SIG-M5 (cell line): ENCODE data around the gene CD53.

Experiments used
- DNase-seq: peaks from one replicate; lab custom pipeline; 2025; lab: John Stamatoyannopoulos, UW

The CD53 gene

DNA sequence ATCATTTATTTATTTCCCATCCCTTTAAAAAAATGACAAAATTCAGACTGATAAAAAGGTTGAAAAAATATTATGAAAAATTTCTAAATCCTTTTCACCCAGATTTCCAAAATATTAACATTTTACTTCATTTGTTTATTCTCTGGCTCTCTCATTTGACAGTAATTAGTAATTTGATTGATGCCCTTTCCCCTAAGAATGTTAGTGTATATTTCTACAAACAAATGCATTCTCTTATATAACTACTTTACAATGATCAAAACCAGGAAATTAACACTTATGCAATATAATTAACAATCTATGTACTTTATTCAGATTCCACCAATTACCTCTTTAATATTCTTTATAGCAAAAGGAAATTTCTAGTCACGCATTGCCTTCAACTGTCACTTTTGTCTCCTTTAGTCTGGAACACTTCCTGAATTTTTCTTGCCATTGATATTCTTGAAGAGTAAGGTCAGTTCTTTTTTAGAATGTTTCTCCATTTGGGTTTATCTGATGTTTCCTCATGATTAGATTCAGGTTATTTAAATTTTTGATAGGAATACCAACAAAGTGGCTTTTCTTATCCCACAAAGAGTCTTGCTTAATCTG lies 3.9 kb downstream of the CD53 start:
- no peak for DNase-seq

DNA sequence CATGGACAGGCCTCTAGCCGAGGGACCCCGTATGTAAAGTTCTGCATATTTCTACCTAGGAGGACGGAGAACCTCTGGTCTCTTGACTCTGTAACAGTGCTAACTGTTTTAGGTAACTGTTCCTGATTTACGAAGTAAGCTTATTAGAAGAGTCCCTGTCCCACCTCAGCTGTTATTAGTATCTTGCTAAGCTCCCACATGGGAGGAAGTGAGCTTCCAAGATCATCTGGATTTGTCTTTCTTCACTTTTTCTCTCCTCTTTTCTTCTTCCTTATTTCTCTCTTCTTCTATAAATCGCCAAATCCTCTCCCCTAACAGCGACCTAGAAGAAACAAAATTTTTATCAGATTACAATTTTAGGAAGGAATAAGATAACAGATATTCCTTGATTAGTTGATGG lies 4.4 kb downstream of the CD53 start:
- DNase-seq, result no peak

DNA sequence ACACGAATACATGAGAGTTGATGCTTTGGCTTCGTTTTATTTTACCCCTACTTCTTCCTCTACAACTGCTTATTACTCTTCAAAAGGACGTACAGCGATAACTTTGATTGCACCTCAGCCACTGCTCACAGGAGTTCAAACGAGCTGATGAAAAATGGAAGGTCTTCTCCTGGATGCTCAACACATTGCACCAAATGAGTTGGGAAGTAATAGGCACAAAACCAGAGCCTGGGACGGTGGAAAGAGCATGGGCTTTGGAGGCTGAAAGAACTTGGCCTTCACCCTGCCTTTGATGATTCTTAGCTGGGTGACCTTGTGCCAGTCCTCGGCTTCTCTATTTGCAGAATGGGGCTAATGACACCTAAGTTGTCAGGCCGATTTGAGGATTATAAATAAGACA lies 4.8 kb downstream of the CD53 start:
- no peak for DNase-seq

DNA sequence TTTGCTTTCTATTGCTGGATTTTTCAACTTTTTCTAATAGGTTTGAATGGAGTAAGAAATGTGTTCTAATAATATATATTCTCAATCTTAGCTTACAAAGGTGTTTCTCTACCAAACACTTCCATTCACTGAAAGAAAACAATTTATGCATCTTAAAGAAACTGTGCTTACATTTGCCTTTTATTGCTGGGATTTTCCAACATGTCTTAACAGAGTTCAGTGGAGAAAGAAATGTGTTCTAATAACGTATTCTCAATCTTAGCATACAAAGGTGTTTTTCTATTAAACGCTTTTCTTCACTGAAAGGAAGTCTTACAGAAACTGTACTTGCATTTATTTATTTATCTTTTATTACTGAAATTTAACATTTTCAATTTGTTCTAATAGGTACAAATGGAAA lies 5.6 kb downstream of the CD53 start:
- DNase-seq, result no peak

- DNase-seq, result no peak
Measured at GRCh38 chr1:110878993-110879392, 6.0 kb downstream of the CD53 start.

GRCh38 chr1:110879758-110880606 lies 7.0 kb downstream of the CD53 start:
- DNase-seq, result peak; percentile 35

DNA sequence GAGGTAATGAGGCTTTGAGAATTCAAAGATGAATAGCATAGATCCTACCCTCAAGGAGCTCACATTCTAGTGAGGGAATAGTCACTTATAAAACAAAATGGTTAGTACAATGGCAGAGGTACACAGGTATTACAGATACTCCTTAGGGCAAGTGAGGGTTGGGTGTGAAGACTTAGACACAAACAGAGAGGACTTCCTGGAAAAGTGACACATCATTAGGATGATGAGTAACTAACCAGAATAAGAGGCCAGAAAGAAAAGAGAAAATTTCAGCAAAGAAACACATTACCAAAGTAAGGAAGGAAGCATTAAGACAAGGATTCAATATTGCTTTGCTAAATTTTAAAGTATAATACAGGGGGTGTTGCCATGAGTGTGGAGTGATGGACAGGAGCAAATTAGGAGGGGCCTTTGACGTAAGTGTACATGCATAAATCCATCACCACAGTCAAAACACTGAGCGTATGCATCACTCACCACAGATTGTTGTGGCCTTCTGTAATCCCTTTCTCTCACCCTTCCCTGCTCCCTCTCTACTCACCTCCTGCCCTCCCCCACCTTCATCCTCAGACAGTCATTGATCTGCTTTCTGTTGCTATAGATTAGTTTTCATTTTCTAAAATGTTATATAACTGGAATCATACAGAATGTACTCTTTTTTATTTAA lies 7.9 kb downstream of the CD53 start:
- no peak for DNase-seq

- no peak for DNase-seq
Measured at GRCh38 chr1:110888049-110888448, 15.1 kb downstream of the CD53 start.

GRCh38 chr1:110888641-110889040 lies 15.7 kb downstream of the CD53 start:
- no peak for DNase-seq

GRCh38 chr1:110890474-110891196 lies 17.7 kb downstream of the CD53 start:
- DNase-seq, result no peak

- DNase-seq, result no peak
Measured at GRCh38 chr1:110893908-110894490, 21.1 kb downstream of the CD53 start.

GRCh38 chr1:110896090-110896489 lies 23.1 kb downstream of the CD53 start:
- DNase-seq, result no peak

DNA sequence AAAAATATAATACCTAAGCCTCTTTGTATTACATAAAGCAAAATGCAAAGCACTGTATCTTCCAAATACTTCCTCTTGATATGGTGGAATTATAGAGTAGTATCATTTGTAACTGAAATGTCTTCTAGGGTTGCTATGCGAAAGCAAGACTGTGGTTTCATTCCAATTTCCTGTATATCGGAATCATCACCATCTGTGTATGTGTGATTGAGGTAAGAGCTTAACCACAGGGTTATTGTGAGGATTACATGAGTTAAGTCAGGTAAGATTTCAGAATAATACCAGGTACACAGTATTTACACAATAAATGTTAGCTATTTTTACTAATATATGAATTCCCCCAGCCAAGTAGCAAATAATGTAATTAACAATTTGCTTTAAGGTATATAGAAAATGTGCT lies 24.7 kb downstream of the CD53 start:
- DNase-seq, result no peak

DNA sequence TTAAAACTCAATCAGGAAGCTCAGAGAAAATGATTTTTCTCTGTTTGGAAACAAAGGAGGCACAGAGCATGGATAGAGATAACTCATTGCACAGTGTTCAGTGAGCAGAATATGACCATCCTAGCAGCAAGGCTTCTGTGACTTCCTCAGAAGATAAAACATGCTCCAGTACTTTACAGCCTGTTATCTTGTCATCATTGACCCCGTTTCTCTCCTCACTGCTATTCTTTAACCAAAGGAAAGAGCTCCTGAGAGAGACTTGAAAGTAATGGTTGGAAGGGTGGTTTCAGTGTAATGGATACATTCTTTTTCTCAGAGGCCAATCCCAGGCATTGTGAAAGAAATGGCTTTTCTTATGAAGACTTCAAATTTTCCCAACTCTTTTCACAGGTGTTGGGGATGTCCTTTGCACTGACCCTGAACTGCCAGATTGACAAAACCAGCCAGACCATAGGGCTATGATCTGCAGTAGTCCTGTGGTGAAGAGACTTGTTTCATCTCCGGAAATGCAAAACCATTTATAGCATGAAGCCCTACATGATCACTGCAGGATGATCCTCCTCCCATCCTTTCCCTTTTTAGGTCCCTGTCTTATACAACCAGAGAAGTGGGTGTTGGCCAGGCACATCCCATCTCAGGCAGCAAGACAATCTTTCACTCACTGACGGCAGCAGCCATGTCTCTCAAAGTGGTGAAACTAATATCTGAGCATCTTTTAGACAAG lies 25.9 kb downstream of the CD53 start:
- DNase-seq, result no peak

GRCh38 chr1:110899458-110899843 lies 26.5 kb downstream of the CD53 start:
- DNase-seq, result no peak

GRCh38 chr1:110902820-110903463 lies 30.0 kb downstream of the CD53 start:
- no peak for DNase-seq

DNA sequence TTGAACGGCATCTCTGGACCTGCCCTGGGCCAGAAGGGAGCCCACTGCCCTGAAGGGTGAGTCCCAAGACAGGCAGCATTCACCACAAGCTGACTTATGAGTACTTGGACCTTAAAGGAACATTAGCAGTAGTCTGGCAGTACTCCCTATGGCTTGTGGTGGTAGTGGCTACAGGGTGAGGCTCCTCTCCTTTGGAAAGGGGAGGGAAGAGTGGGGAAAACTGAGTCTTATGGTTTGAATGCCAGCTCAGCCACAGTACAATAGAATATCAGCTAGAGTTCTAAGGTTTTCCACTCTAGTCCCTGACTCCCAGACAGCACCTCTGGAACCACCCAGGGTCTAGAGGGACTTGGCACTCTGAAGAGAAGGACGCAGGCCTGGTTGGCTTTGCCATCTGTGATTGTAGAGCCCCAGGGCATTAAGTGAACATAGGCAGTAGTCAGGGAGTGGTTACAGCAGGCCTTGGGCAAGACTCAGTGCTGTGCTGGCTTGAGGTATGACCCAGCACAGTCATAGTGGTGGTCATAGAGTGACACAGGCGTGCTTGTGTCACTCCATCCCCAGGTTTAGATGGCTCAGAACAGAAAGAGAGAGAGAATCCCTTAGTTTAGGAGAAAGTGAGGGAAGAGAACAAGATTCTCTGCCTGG lies 31.0 kb downstream of the CD53 start:
- no peak for DNase-seq

DNA sequence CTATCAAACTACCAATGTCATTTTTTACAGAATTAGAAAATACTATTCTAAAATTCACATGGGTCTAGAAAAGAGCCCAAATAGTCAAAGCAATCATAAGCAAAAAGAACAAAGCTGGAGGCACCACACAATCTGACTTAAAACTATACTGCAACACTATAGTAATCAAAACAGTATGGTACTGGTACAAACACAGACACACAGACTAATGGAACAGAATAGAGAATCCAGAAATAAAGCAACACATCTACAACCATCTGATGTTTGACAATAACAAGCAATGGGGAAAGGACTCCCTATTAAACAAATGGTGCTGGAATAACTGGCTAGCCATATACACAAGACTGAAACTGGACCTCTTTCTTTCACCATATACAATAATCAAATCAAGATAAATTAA lies 39.8 kb downstream of the CD53 start:
- no peak for DNase-seq

GRCh38 chr1:110914676-110915075 lies 41.7 kb downstream of the CD53 start:
- no peak for DNase-seq

GRCh38 chr1:110915804-110916203 lies 42.9 kb downstream of the CD53 start:
- DNase-seq, result no peak

DNA sequence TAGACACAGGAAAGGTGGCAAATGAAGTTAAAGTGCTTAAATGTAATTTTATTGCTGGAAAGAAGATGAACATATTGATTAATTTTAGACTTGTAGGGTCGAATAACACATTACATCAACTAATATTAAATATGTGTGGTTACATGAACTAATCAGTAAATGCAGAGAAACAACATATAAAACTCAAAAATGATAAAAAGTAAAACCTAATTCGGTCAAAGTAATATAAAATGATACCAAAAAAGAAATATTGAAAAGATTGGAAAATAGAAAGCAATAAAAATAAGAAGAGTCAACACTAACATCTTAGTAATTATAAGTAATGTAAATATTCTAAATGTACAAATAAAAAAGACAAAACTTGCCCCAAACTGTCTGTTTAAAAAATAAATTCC lies 43.3 kb downstream of the CD53 start:
- DNase-seq, result no peak
